Esophagus squamous epithelium (tissue), 5 donors: ENCODE results near the gene RBCK1. TPM values are rescaled to one million over a fixed set of nuclear protein-coding genes. Genes with fewer than 3 reads are reported as not detected.

Experiments
- DNase-seq: peaks from one replicate; lab custom pipeline; 2025; lab: John Stamatoyannopoulos, UW
- H3K27ac ChIP-seq, 4 donors: fragments of 200-600 bp; sonication (generic); one replicate each; pipeline ENCODE4 v1.5.1; 2016 to 2019; ENCODE audit warnings: mild to moderate bottlenecking in 1 of 4
- H3K27me3 ChIP-seq, 4 donors: fragments of 200-600 bp; sonication (generic); 1 replicate in 3 of 4; 2 replicates in 1 of 4; pipeline versions ENCODE4 v1.5.1 to v1.6.0; 2017 to 2021; ENCODE audit warnings: antibody characterized with exemption in 1 of 4
- H3K36me3 ChIP-seq, 3 donors: fragments of 200-600 bp; sonication (generic); one replicate each; pipeline ENCODE4 v1.5.1; 2016 to 2019
- H3K4me1 ChIP-seq, 3 donors: fragments of 200-600 bp; sonication (generic); one replicate each; pipeline ENCODE4 v1.5.1; 2017 to 2019
- H3K4me3 ChIP-seq, 4 donors: fragments of 200-600 bp; sonication (generic); 1 replicate in 3 of 4; 2 replicates in 1 of 4; pipeline ENCODE4 v1.5.1; 2016 to 2019; ENCODE audit warnings: mild to moderate bottlenecking in 2 of 4, moderate library complexity in 1 of 4
- H3K9me3 ChIP-seq, 3 donors: fragments of 200-600 bp; sonication (generic); one replicate each; pipeline ENCODE4 v1.5.1; 2016 to 2019
- POLR2A ChIP-seq, 4 donors: fragments of 450-650 bp; IDR thresholded peaks; one replicate each; pipeline ENCODE4 v1.6.1; 2017; ENCODE audit warnings: antibody characterized with exemption in 4 of 4, mild to moderate bottlenecking in 4 of 4, moderate library complexity in 3 of 4
- WGBS, 2 donors: methylation state at CpG; one replicate each; pipeline ENCODE4 v1.1.5; 2018; 5-methylcytosine and 5-hydroxymethylcytosine counted together
- intact Hi-C: fragments of 100-400 bp; cut with DNase I; formaldehyde crosslinking; loops from one replicate; pipeline ENCODE4 v1.15.0; 2022
- total RNA-seq, 4 donors: library from RNA; depleted of rRNA; stranded (reverse); fragments of >200 nt; gene quantifications; one replicate each; pipeline ENCODE4 v1.1.0, GENCODE V29; 2016
- TF ChIP-seq, protein P1 (sequence below), 6 experiments: fragments of 450-650 bp in 4 of 6; fragments of 200-600 bp in 2 of 6; sonication (generic) in 2 of 6; IDR thresholded peaks; one replicate each; pipeline ENCODE4 v1.5.1; 2016 to 2019; ENCODE audit warnings: antibody characterized with exemption in 6 of 6, mild to moderate bottlenecking in 4 of 6, moderate library complexity in 4 of 6
- donor health status: DM: yes; HTN: yes; CAD: no.

The RBCK1 gene
- total RNA-seq, 4 donors from 2014 or later = 46.9 to 79.8 (median 63.2) TPM

DNA sequence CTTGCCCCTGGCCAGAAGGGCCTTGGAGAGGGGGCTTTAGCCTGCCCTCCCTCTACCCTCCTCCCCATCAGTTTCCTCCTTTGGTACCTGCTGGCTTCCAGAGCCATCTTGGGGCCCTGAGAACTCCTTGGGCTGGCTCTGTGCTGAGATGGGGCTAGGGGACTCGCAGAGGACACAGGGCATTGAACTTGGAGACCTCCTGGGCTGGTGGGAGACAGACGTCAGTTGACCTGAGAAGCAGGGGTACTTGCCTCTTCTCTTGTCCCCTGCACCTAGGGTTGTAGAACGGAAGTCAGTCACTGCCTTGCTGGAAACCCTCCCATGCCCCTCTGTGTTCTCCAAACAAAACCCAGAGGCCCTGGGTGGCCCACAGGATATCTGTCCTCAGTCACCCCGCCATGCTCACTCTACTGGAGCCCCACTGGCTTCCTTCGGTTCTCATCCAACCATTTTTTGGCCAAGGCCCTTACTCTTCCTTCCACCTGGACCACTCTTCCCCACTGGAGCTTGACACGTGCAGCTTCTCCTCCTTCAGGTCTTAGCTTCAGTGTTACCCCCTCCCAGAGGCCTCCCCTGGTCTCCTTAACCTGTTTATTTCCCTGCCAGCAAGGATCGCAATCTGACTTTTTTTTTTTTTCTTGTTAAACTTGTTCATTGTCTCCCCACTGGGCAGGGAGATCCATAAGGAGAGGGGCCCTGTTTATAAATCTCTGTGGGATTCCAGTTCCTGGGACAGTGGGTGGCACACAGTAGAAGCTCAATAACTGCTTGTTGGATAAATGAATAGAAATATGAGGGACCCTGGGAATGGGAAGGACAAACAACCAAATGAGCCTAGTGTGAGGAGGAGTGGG lies 971 bp downstream of the RBCK1 start:
- no peaks in the 10 kb centered on the region for H3K27me3 ChIP-seq
- intact Hi-C loops = no loop called here
- H3K36me3 ChIP-seq = peaks cover 0 to 29% (median 7%) of the 10 kb centered on the region in 3 donors
- H3K4me1 ChIP-seq = peaks cover 17 to 40% (median 17%) of the 10 kb centered on the region in 3 donors
- DNase-seq = no peak
- H3K4me3 ChIP-seq = peak overlapping the region; percentile 85 to 99 (median 92)
- peak overlapping the region; percentile 94 to 99 (median 98) for H3K27ac ChIP-seq
- 7 to 8% methylated on average over 5 to 7 of the region's 7 CpGs for WGBS, 2 donors
- TF ChIP-seq, protein P1, sequence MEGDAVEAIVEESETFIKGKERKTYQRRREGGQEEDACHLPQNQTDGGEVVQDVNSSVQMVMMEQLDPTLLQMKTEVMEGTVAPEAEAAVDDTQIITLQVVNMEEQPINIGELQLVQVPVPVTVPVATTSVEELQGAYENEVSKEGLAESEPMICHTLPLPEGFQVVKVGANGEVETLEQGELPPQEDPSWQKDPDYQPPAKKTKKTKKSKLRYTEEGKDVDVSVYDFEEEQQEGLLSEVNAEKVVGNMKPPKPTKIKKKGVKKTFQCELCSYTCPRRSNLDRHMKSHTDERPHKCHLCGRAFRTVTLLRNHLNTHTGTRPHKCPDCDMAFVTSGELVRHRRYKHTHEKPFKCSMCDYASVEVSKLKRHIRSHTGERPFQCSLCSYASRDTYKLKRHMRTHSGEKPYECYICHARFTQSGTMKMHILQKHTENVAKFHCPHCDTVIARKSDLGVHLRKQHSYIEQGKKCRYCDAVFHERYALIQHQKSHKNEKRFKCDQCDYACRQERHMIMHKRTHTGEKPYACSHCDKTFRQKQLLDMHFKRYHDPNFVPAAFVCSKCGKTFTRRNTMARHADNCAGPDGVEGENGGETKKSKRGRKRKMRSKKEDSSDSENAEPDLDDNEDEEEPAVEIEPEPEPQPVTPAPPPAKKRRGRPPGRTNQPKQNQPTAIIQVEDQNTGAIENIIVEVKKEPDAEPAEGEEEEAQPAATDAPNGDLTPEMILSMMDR (IDR thresholded peaks at IDR 0.05) = no peak
- no peak for TF ChIP-seq POLR2A (IDR thresholded peaks at IDR 0.05)
- H3K9me3 ChIP-seq = no peaks in the 10 kb centered on the region

DNA sequence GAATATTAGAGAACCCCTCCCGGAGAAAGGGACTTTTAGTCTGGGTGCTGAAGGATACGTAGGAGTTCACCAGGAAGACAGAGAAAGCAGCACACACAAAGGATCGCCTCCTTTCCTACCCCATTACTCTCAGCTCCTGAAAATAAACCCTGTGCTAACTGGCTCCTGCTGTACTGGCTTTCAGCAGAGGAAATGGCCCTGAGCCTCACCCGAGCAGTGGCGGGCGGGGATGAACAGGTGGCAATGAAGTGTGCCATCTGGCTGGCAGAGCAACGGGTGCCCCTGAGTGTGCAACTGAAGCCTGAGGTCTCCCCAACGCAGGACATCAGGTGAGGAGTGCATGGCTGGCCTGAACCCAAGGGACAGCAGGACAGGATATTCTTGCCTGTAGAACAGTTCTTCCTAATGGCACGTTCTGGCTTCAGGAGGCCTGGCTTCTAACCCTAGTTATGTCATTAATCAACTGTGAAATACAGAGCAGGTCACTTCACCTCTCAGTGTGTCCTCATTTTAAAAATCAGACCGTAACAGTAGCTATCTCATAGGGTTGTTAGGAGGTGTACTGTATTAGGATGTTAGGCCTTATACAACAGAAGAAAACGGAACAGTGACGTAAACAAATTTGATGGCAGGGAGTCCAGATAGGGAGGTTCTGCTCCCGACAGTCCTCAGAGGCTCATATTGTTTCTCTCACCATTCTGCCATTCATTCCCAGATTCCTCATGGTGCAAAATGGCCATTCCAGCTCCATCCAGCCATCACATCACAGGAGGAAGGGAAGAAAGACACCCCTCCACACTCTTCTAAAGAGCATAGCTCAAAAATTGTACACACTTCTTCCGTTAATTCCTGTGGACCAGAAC lies 1.8 kb downstream of the RBCK1 start:
- DNase-seq = no peak
- WGBS, 2 donors = 70 to 71% methylated on average over 10 to 12 of the region's 14 CpGs
- Histone ChIP-seq H3K36me3 (peaks cover 0 to 30% (median 7%) of the 10 kb centered on the region in 3 donors), H3K9me3 (no peaks in the 10 kb centered on the region), H3K27ac (peak overlapping the region; percentile 12 to 99 (median 96)), H3K4me3 (peak overlapping the region in 2 of 4 donors; percentile 88 to 97), H3K4me1 (peaks cover 17 to 40% (median 17%) of the 10 kb centered on the region in 3 donors), H3K27me3 (no peaks in the 10 kb centered on the region)
- intact Hi-C loops = no loop called here
- TF ChIP-seq POLR2A (IDR thresholded peaks at IDR 0.05) = no peak
- TF ChIP-seq, protein P1 (IDR thresholded peaks at IDR 0.05) = no peak

DNA sequence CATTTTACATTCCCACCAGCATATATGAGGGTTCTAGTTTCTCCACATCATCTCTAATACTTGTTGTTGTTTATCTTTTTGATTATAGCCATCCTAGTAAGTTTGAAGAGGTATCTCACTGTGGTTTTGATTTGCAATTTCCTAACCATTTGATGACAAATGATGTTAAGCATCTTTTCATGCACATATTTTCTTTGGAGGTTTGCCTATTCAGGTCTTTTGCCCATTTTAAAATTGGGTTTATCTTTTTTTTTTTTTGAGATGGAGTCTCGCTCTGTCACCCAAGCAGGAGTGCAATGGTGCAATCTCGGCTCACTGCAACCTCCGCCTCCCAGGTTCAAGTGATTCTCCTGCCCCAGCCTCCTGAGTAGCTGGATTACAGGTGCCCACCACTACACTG lies 4.0 kb downstream of the RBCK1 start:
- TF ChIP-seq POLR2A (IDR thresholded peaks at IDR 0.05) = no peak
- TF ChIP-seq, protein P1 (IDR thresholded peaks at IDR 0.05) = no peak
- Histone ChIP-seq H3K9me3 (no peaks in the 10 kb centered on the region), H3K27ac (no peak overlapping the region), H3K4me3 (no peak overlapping the region), H3K4me1 (peaks cover 15 to 42% (median 17%) of the 10 kb centered on the region in 3 donors), H3K36me3 (peaks cover 0 to 51% (median 7%) of the 10 kb centered on the region in 3 donors), H3K27me3 (no peaks in the 10 kb centered on the region)
- WGBS, 2 donors = 95 to 100% methylated on average over 3 of the region's 3 CpGs
- intact Hi-C loops = no loop called here
- DNase-seq = no peak

DNA sequence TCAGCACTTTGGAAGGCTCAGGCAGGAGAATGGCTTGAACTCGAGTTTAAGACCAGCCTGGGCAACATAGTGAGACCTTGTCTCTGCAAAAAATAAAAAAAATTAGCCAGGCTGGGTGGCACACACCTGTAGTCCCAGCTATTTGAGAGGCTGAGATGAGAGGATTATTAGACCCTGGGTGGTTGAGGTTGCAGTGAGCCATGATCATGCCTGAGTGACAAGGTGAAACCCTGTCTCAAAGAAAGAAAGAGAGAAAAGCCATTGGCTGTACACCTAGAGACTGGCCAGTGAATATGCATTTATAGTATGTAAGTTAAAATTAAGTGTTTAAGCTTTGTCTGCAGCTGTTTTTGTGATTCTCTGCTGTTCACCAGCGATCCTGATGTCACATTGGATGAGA lies 6.1 kb downstream of the RBCK1 start:
- Histone ChIP-seq H3K27me3 (no peaks in the 10 kb centered on the region), H3K4me1 (peaks cover 6 to 33% (median 13%) of the 10 kb centered on the region in 3 donors), H3K36me3 (peaks cover 8 to 72% (median 12%) of the 10 kb centered on the region in 3 donors), H3K27ac (no peak overlapping the region), H3K4me3 (no peak overlapping the region), H3K9me3 (no peaks in the 10 kb centered on the region)
- intact Hi-C loops = no loop called here
- DNase-seq = no peak
- TF ChIP-seq, protein P1 (IDR thresholded peaks at IDR 0.05) = no peak
- no peak for TF ChIP-seq POLR2A (IDR thresholded peaks at IDR 0.05)
- 74 to 83% methylated on average over 2 of the region's 2 CpGs for WGBS, 2 donors
